Subcutaneous adipose tissue (tissue), 4 donors: ENCODE data around the gene FOXO6. TPM values are rescaled to one million over a fixed set of nuclear protein-coding genes. Genes with fewer than 3 reads are reported as not detected.

Experiments
- CTCF ChIP-seq: fragments of 450-650 bp; IDR thresholded peaks from one replicate; pipeline ENCODE4 v1.5.1; 2016; ENCODE audit warnings: low read depth, mild to moderate bottlenecking, control low read depth, antibody characterized with exemption, moderate library complexity
- total RNA-seq, 4 donors: library from RNA; depleted of rRNA; stranded (reverse); fragments of >200 nt; gene quantifications; one replicate each; pipeline ENCODE4 v1.1.0, GENCODE V29; 2016

The FOXO6 gene
- total RNA-seq, 4 donors from 2014 or later: not detected

- no peak for TF ChIP-seq CTCF
Observed at GRCh38 chr1:41426201-41426890, 65.1 kb downstream of the FOXO6 start.

GRCh38 chr1:41427122-41427913, 66.1 kb downstream of the FOXO6 start:
- TF ChIP-seq CTCF: no peak

- no peak for TF ChIP-seq CTCF
Observed at GRCh38 chr1:41427916-41428737, 66.9 kb downstream of the FOXO6 start.

GRCh38 chr1:41428738-41429640, 67.8 kb downstream of the FOXO6 start:
- TF ChIP-seq CTCF: no peak

- no peak for TF ChIP-seq CTCF
Observed at GRCh38 chr1:41429641-41430035, 68.4 kb downstream of the FOXO6 start.

- no peak for TF ChIP-seq CTCF
Observed at GRCh38 chr1:41430069-41430468, 68.8 kb downstream of the FOXO6 start.
